Measurements from ENCODE around the gene ANK3. TPM values are rescaled to one million over a fixed set of nuclear protein-coding genes. Genes with fewer than 3 reads are reported as not detected.

ANK3 gene
- total and polyA plus RNA-seq, 2 donors (not counting 3 experiments of a cell fraction or from before 2014, with no cell fraction given), result 0.88 to 8.5 TPM

GRCh38 chr10:60271319-60272040 lies 118.2 kb downstream of the ANK3 start:
- H3K4me2 ChIP-seq (ENCODE audit: insufficient read depth, low read length), result no peak overlapping the region
- H3K79me2 ChIP-seq (ENCODE audit: control insufficient read depth, insufficient read depth, low read length), result no peaks in the 10 kb centered on the region
- ChIA-PET POLR2A (no interaction called here), CTCF (no interaction called here)
- H2AFZ ChIP-seq (ENCODE audit: low read depth, low read length), result no peak overlapping the region
- no peak for FAIRE-seq
- no peaks in the 10 kb centered on the region for H3K36me3 ChIP-seq (ENCODE audit: control insufficient read depth in 2 of 2, extremely low read depth in 1 of 2, insufficient read depth in 2 of 2, low read length in 2 of 2)
- H3K4me1 ChIP-seq (ENCODE audit: control insufficient read depth, extremely low read depth, insufficient read depth, low read length), result no peaks in the 10 kb centered on the region
- H3K27me3 ChIP-seq (ENCODE audit: control insufficient read depth in 2 of 2, insufficient read depth in 2 of 2, low read length in 2 of 2), result no peaks in the 10 kb centered on the region
- H3K4me3 ChIP-seq (replicated peaks in 1 of 3; ENCODE audit: insufficient read depth in 1 of 3, low read depth in 1 of 3, low read length in 3 of 3), result no peak overlapping the region
- intact Hi-C loops (cut with micrococcal nuclease), result no loop called here
- no peak for TF ChIP-seq GATA2 (IDR thresholded peaks at IDR 0.05; ENCODE audit: insufficient read depth, insufficient read length, low read depth, low read length)
- no peak for TF ChIP-seq CTCF (IDR thresholded peaks at IDR 0.05; ENCODE audit: extremely low read depth in 1 of 2, insufficient read depth in 1 of 2, low read depth in 1 of 2, low read length in 2 of 2)
- TF ChIP-seq EZH2 (IDR thresholded peaks at IDR 0.05; ENCODE audit: borderline replicate concordance, low read depth, low read length, severe bottlenecking), result no peak
- no peak for TF ChIP-seq POLR2A (IDR thresholded peaks at IDR 0.05; ENCODE audit: low read depth, low read length)
- TF ChIP-seq MYC (IDR thresholded peaks at IDR 0.05; ENCODE audit: low read depth, low read length), result no peak
- no peak for TF ChIP-seq JUN (IDR thresholded peaks at IDR 0.05; ENCODE audit: borderline replicate concordance, insufficient read depth, insufficient read length, low read depth)
- TF ChIP-seq POLR2AphosphoS5 (IDR thresholded peaks at IDR 0.05; ENCODE audit: insufficient read depth, low read depth, low read length), result no peak
- no peak for TF ChIP-seq MAX (IDR thresholded peaks at IDR 0.05; ENCODE audit: insufficient read depth, insufficient read length)
- no peak for TF ChIP-seq FOS (IDR thresholded peaks at IDR 0.05; ENCODE audit: borderline replicate concordance, insufficient read depth, low read length)
- H3K27ac ChIP-seq (ENCODE audit: insufficient read depth, low read depth, low read length), result no peak overlapping the region
- H3K9me1 ChIP-seq (replicated peaks; ENCODE audit: control insufficient read depth, extremely low read depth, insufficient read depth, low read length), result no peaks in the 10 kb centered on the region
- no TSS peak for BruUV-seq (replicated peaks)
- dilution Hi-C loops (cut with MboI; ENCODE audit: extremely low pct_ligation_motif_present, low sequenced_read_pairs), result no loop called here
- H3K9me3 ChIP-seq (replicated peaks; ENCODE audit: control insufficient read depth, insufficient read depth, low read length), result no peaks in the 10 kb centered on the region
- no peak overlapping the region for H3K9ac ChIP-seq (replicated peaks; ENCODE audit: extremely low read depth, insufficient read depth, low read length)
- H4K20me1 ChIP-seq (replicated peaks; ENCODE audit: control insufficient read depth, extremely low read depth, insufficient read depth, low read length), result no peaks in the 10 kb centered on the region
- DNase-seq (ENCODE audit: low read depth, low spot score), result no peak
